WI38 (cell line): ENCODE data around the gene ZNF565.

Source experiments
- H3K4me3 ChIP-seq: 2 replicates; pipeline ENCODE4 v1.5.1; 2011; ENCODE audit warnings: low read depth, mild to moderate bottlenecking, control low read depth, low read length
- TF ChIP-seq, protein P1 (sequence below): IDR thresholded peaks from 2 replicates; pipeline ENCODE4 v1.5.1; 2012; ENCODE audit warnings: low read depth, mild to moderate bottlenecking, control low read depth, low read length

The ZNF565 gene

GRCh38 chr19:36153126-36153525, 61.3 kb downstream of the ZNF565 start:
- TF ChIP-seq, protein P1, sequence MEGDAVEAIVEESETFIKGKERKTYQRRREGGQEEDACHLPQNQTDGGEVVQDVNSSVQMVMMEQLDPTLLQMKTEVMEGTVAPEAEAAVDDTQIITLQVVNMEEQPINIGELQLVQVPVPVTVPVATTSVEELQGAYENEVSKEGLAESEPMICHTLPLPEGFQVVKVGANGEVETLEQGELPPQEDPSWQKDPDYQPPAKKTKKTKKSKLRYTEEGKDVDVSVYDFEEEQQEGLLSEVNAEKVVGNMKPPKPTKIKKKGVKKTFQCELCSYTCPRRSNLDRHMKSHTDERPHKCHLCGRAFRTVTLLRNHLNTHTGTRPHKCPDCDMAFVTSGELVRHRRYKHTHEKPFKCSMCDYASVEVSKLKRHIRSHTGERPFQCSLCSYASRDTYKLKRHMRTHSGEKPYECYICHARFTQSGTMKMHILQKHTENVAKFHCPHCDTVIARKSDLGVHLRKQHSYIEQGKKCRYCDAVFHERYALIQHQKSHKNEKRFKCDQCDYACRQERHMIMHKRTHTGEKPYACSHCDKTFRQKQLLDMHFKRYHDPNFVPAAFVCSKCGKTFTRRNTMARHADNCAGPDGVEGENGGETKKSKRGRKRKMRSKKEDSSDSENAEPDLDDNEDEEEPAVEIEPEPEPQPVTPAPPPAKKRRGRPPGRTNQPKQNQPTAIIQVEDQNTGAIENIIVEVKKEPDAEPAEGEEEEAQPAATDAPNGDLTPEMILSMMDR, result no peak
- no peak overlapping the region for H3K4me3 ChIP-seq

DNA sequence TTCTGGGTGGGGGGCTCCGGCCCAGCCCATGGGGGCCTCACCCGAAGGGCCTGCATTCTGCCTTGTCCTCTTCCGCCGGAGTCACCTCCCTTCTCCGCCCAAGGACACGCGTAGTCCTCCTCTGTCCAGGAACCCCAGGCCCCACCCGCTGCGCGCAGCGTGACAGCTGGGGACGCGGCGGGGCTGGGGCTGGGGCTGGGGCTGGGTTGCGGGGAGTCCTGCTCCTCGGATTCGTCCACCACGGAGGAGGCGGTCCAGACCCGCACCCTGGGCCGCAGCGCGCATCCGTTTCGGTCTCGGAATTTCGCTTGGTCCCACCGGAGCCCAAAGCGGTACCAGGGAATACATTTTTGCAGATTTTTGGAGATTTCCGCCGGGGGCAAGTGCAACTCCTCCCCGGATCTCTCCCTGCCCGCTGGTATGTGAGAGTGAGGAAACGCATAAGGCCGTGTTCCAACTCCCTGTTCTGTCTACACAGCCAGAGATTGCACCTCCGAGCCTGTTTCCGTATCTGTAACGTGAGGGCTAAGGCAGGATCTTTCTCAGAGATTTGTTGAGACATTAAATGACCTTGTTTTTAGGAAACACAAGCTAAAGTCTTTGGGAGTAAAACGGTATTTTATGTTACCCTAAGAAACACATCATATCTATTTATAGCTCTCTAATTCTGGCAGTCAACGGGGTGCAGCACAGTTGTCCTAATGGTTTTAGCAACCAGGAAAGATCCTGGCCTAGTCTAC, 61.9 kb downstream of the ZNF565 start, which contains the start of gene COX7A1:
COX7A1 (minus strand) TSS at position 96 of the 740 bp plus-strand sequence; CDS start at position 56, 40 bp downstream.
- TF ChIP-seq, protein P1, result no peak
- no peak within 1 kb of the TSS for H3K4me3 ChIP-seq

GRCh38 chr19:36152019-36152351, 62.5 kb downstream of the ZNF565 start:
- no peak overlapping the region for H3K4me3 ChIP-seq
- TF ChIP-seq, protein P1, result no peak

- TF ChIP-seq, protein P1, result no peak
- H3K4me3 ChIP-seq, result no peak overlapping the region
These were observed 63.1 kb downstream of the ZNF565 start for GRCh38 chr19:36151144-36152018.

DNA sequence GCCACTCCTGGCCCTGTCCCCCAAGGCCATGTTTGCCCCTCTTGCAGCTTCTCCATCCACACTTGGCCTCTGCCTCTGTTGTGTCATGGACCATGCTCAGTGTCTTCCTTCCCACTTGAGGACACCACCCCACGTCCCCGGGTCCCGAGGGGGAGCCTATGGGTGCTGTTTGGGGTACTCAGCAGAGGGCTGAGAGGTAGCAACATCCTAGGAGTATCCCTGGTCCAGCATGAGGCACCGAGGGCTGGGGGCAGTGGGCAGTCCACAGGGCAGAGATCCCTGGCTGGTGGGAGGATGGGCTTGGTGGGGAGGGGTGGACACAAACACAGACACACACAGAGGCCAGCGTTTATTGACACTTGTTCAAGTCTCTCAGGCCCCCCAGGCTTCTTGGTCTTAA, 63.9 kb downstream of the ZNF565 start:
- TF ChIP-seq, protein P1, result no peak
- no peak overlapping the region for H3K4me3 ChIP-seq

DNA sequence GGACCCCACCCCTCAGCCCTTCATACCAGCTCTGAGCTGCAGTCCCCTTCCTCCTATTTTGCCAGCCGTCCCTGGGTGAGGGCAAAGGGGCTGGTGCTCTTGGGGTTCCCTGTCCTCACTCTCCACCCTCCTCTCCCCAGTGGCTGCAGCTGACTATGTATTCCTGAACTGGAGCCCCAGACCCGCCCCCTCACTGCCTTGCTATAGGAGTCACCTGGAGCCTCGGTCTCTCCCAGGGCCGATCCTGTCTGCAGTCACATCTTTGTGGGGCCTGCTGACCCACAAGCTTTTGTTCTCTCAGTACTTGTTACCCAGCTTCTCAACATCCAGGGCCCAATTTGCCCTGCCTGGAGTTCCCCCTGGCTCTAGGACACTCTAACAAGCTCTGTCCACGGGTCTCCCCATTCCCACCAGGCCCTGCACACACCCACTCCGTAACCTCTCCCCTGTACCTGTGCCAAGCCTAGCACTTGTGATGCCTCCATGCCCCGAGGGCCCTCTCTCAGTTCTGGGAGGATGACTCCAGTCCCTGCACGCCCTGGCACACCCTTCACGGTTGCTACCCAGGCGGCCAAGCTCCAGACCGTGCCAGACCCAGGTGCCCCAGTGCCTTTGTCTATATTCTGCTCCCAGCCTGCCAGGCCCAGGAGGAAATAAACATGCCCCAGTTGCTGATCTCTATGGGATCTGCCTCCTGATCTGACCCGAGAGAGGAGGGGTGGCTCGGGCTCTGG, 64.6 kb downstream of the ZNF565 start:
- no peak overlapping the region for H3K4me3 ChIP-seq
- TF ChIP-seq, protein P1, result no peak
